ENCODE data around the gene PTPRT.
"Not testable (repeated sequence)": the region's sequence is repeated elsewhere in the genome, so short reads cannot be mapped to it uniquely, and the experiment has no call there.

PTPRT gene

GRCh38 chr20:43176726-43177125, 13.0 kb downstream of the PTPRT start:
- DNase-seq: no peak
- H3K4me3 ChIP-seq: no peak overlapping the region
- no peaks in the 10 kb centered on the region for H3K36me3 ChIP-seq
- TF ChIP-seq CTCF (IDR thresholded peaks at IDR 0.05): no peak
- H3K4me1 ChIP-seq: no peaks in the 10 kb centered on the region
- H3K9me3 ChIP-seq: no peaks in the 10 kb centered on the region
- peaks cover 0 to 2% of the 10 kb centered on the region in 2 donors for H3K27me3 ChIP-seq
- intact Hi-C loops (cut with DNase I; ENCODE audit: low total_unique reads): no loop called here
- no peak overlapping the region for H3K27ac ChIP-seq

GRCh38 chr20:43171930-43172329, 17.8 kb downstream of the PTPRT start:
- H3K4me3 ChIP-seq: no peak overlapping the region
- H3K27ac ChIP-seq: no peak overlapping the region
- H3K27me3 ChIP-seq: peaks cover 0 to 3% of the 10 kb centered on the region in 2 donors
- H3K4me1 ChIP-seq: no peaks in the 10 kb centered on the region
- no peak for DNase-seq
- intact Hi-C loops (cut with DNase I; ENCODE audit: low total_unique reads): no loop called here
- no peaks in the 10 kb centered on the region for H3K36me3 ChIP-seq
- no peak for TF ChIP-seq CTCF (IDR thresholded peaks at IDR 0.05)
- no peaks in the 10 kb centered on the region for H3K9me3 ChIP-seq

GRCh38 chr20:43170771-43171170, 18.9 kb downstream of the PTPRT start:
- Histone ChIP-seq H3K27ac (no peak overlapping the region), H3K9me3 (no peaks in the 10 kb centered on the region), H3K36me3 (no peaks in the 10 kb centered on the region), H3K4me1 (no peaks in the 10 kb centered on the region), H3K4me3 (no peak overlapping the region), H3K27me3 (peaks cover 0 to 3% of the 10 kb centered on the region in 2 donors)
- DNase-seq: no peak
- intact Hi-C loops (cut with DNase I; ENCODE audit: low total_unique reads): no loop called here
- TF ChIP-seq CTCF (IDR thresholded peaks at IDR 0.05): no peak

GRCh38 chr20:43167615-43168014, 22.1 kb downstream of the PTPRT start:
- intact Hi-C loops (cut with DNase I; ENCODE audit: low total_unique reads): no loop called here
- Histone ChIP-seq H3K27me3 (peaks cover 0 to 3% of the 10 kb centered on the region in 2 donors), H3K4me1 (no peaks in the 10 kb centered on the region), H3K4me3 (no peak overlapping the region), H3K9me3 (no peaks in the 10 kb centered on the region), H3K27ac (no peak overlapping the region), H3K36me3 (no peaks in the 10 kb centered on the region)
- no peak for TF ChIP-seq CTCF (IDR thresholded peaks at IDR 0.05)
- no peak for DNase-seq

GRCh38 chr20:43167021-43167420, 22.7 kb downstream of the PTPRT start:
- Histone ChIP-seq H3K36me3 (no peaks in the 10 kb centered on the region), H3K27ac (no peak overlapping the region), H3K4me3 (no peak overlapping the region), H3K9me3 (no peaks in the 10 kb centered on the region), H3K27me3 (peaks cover 0 to 3% of the 10 kb centered on the region in 2 donors), H3K4me1 (no peaks in the 10 kb centered on the region)
- TF ChIP-seq CTCF (IDR thresholded peaks at IDR 0.05): no peak
- DNase-seq: no peak
- intact Hi-C loops (cut with DNase I; ENCODE audit: low total_unique reads): no loop called here

- Histone ChIP-seq H3K36me3 (no peaks in the 10 kb centered on the region), H3K27ac (no peak overlapping the region), H3K4me3 (no peak overlapping the region), H3K9me3 (no peaks in the 10 kb centered on the region), H3K4me1 (no peaks in the 10 kb centered on the region), H3K27me3 (no peaks in the 10 kb centered on the region)
- TF ChIP-seq CTCF (IDR thresholded peaks at IDR 0.05): no peak
- intact Hi-C loops (cut with DNase I; ENCODE audit: low total_unique reads): no loop called here
- no peak for DNase-seq
Observed at GRCh38 chr20:43165611-43166010, 24.1 kb downstream of the PTPRT start.

GRCh38 chr20:43164736-43165135, 25.0 kb downstream of the PTPRT start:
- H3K4me3 ChIP-seq; DNase-seq; H3K36me3 ChIP-seq; H3K27me3 ChIP-seq; H3K4me1 ChIP-seq; H3K9me3 ChIP-seq; H3K27ac ChIP-seq; intact Hi-C loops (cut with DNase I; ENCODE audit: low total_unique reads): not testable (repeated sequence)
